SK-N-SH (cell line): Measurements from ENCODE around the gene SCAMP2. TPM values are rescaled to one million over a fixed set of nuclear protein-coding genes. Genes with fewer than 3 reads are reported as not detected.
A peak's percentile ranks its signal among the peaks of the same experiment; 100 is the strongest.

Experiments used
- CTCF ChIA-PET: fragments of 300-600, 350-600 bp; formaldehyde crosslinking; extraction: SDS; loops from one replicate; lab custom pipeline; 2021; lab: Yijun Ruan, JAX
- POLR2A ChIA-PET: fragments of 350-600 bp; sonication (Branson Sonifier 250); formaldehyde crosslinking; extraction: SDS; loops from one replicate; lab custom pipeline; 2020; ENCODE audit warnings: antibody characterized with exemption, inconsistent platforms; lab: Yijun Ruan, JAX
- DNase-seq: peaks from one replicate; pipeline ENCODE4 v3.0.0; 2012
- H2AFZ ChIP-seq: fragments of 200-600 bp; sonication (generic); 2 replicates; pipeline ENCODE4 v1.8.1; 2016; ENCODE audit warnings: antibody characterized with exemption, mild to moderate bottlenecking, low read depth
- H3F3A ChIP-seq: fragments of 200-600 bp; sonication (generic); replicated peaks from 2 replicates; pipeline ENCODE3; 2016; ENCODE audit warnings: antibody characterized with exemption, mild to moderate bottlenecking; ENCODE audit not compliant: insufficient read depth
- H3K27ac ChIP-seq, 2 experiments: fragments of 200-500 bp in 1 of 2; fragments of 200-600 bp in 1 of 2; sonication (Bioruptor generic) in 1 of 2; sonication (generic), shearing (Covaris generic) in 1 of 2; 2 replicates each; pipeline versions ENCODE4 v1.5.1 to v1.6.1; 2014 to 2016; ENCODE audit warnings: low read depth in 2 of 2, inconsistent platforms in 1 of 2, low read length in 1 of 2, mild to moderate bottlenecking in 1 of 2, mixed read lengths in 1 of 2
- H3K27me3 ChIP-seq: fragments of 200-600 bp; sonication (generic), shearing (Covaris generic); 2 replicates; pipeline ENCODE4 v1.6.1; 2016; ENCODE audit warnings: mixed run types; ENCODE audit not compliant: insufficient read depth
- H3K36me3 ChIP-seq, 2 experiments: fragments of 200-500 bp in 1 of 2; fragments of 200-600 bp in 1 of 2; sonication (Bioruptor generic) in 1 of 2; sonication (generic) in 1 of 2; replicated peaks in 1 of 2; 2 replicates each; pipeline versions ENCODE3 to v1.5.1; 2014 to 2016; ENCODE audit warnings: low read length in 1 of 2, mild to moderate bottlenecking in 1 of 2; ENCODE audit not compliant: insufficient read depth in 2 of 2, control insufficient read depth in 1 of 2
- H3K4me1 ChIP-seq, 2 experiments: fragments of 200-500 bp in 1 of 2; fragments of 200-600 bp in 1 of 2; sonication (Bioruptor generic) in 1 of 2; sonication (generic), shearing (Covaris generic) in 1 of 2; 2 replicates each; pipeline versions ENCODE4 v1.5.1 to v1.6.1; 2014 to 2016; ENCODE audit warnings: low read depth in 1 of 2, low read length in 1 of 2, mixed run types in 1 of 2; ENCODE audit not compliant: insufficient read depth in 2 of 2, control insufficient read depth in 1 of 2
- H3K4me2 ChIP-seq: fragments of 200-600 bp; sonication (generic), shearing (Covaris generic); 2 replicates; pipeline ENCODE4 v1.6.1; 2017; ENCODE audit warnings: mixed run types
- H3K4me3 ChIP-seq, 2 experiments: fragments of 200-500 bp in 1 of 2; fragments of 200-600 bp in 1 of 2; sonication (Bioruptor generic) in 1 of 2; sonication (generic), shearing (Covaris generic) in 1 of 2; 2 replicates each; pipeline versions ENCODE4 v1.5.1 to v1.8.1; 2014 to 2016; ENCODE audit warnings: low read depth in 2 of 2, inconsistent platforms in 1 of 2, low read length in 1 of 2, mild to moderate bottlenecking in 1 of 2, mixed read lengths in 1 of 2, moderate library complexity in 1 of 2
- H3K79me2 ChIP-seq: fragments of 200-600 bp; sonication (generic); 2 replicates; pipeline ENCODE4 v1.8.1; 2017; ENCODE audit warnings: mild to moderate bottlenecking; ENCODE audit not compliant: insufficient read depth
- H3K9ac ChIP-seq: fragments of 200-600 bp; sonication (generic); 2 replicates; pipeline ENCODE4 v1.6.1; 2017; ENCODE audit warnings: mixed run types
- H3K9me2 ChIP-seq: fragments of 200-600 bp; sonication (generic); 2 replicates; pipeline ENCODE4 v1.6.1; 2017; ENCODE audit warnings: mixed run types
- H3K9me3 ChIP-seq: fragments of 200-600 bp; sonication (generic); 2 replicates; pipeline ENCODE4 v1.6.1; 2017; ENCODE audit warnings: mixed run types, mild to moderate bottlenecking, moderate library complexity
- H4K20me1 ChIP-seq: fragments of 200-600 bp; sonication (generic); 2 replicates; pipeline ENCODE4 v1.6.1; 2017; ENCODE audit warnings: mild to moderate bottlenecking, mixed run types; ENCODE audit not compliant: insufficient read depth
- CHD2 ChIP-seq: fragments of 150-350 bp; IDR thresholded peaks from 2 replicates; pipeline ENCODE4 v1.6.1; 2018; ENCODE audit warnings: low read length; ENCODE audit not compliant: partially characterized antibody
- FOXJ3 ChIP-seq: sonication (generic); formaldehyde crosslinking; IDR thresholded peaks from 2 replicates; pipeline ENCODE4 v1.5.1; 2020; ENCODE audit warnings: mild to moderate bottlenecking, missing genetic modification reagents
- GATA2 ChIP-seq: sonication (generic); formaldehyde crosslinking; IDR thresholded peaks from 2 replicates; pipeline ENCODE4 v1.5.0; 2020; ENCODE audit warnings: mild to moderate bottlenecking, missing genetic modification reagents
- JUND ChIP-seq: IDR thresholded peaks from 2 replicates; pipeline ENCODE4 v1.4.0; 2012
- MEF2A ChIP-seq: IDR thresholded peaks from 2 replicates; pipeline ENCODE4 v1.4.0; 2012; ENCODE audit warnings: low read depth, borderline replicate concordance
- SIN3A ChIP-seq: IDR thresholded peaks from 2 replicates; pipeline ENCODE4 v1.6.1; 2012; ENCODE audit warnings: low read depth, mild to moderate bottlenecking, low read length, moderate library complexity, borderline replicate concordance
- SMC3 ChIP-seq: IDR thresholded peaks from 2 replicates; pipeline ENCODE4 v1.6.1; 2012; ENCODE audit warnings: low read depth, low read length, improper control_type of control experiment
- TEAD4 ChIP-seq: IDR thresholded peaks from 2 replicates; pipeline ENCODE4 v1.4.0; 2012; ENCODE audit warnings: mild to moderate bottlenecking, borderline replicate concordance; ENCODE audit not compliant: insufficient read depth
- YY1 ChIP-seq: IDR thresholded peaks from 2 replicates; pipeline ENCODE4 v1.4.0; 2012; ENCODE audit warnings: low read depth, mild to moderate bottlenecking
- WGBS: methylation state at CpG from one replicate; pipeline ENCODE4 v1.1.6; 2017; ENCODE audit warnings: low lambda C conversion rate; 5-methylcytosine and 5-hydroxymethylcytosine counted together
- polyA plus RNA-seq, 3 experiments: library from polyadenylated mRNA; depleted of rRNA; stranded (reverse); fragments of >200 nt; gene quantifications; 2 replicates each; pipeline ENCODE4 v1.2.3, GENCODE V29; 2012
- TF ChIP-seq, protein P1 (sequence below): IDR thresholded peaks from 2 replicates; pipeline ENCODE4 v1.6.1; 2012; ENCODE audit warnings: mild to moderate bottlenecking, low read depth, low read length, moderate library complexity
- TF ChIP-seq, protein P2 (sequence below): IDR thresholded peaks from 2 replicates; pipeline ENCODE4 v1.4.0; 2012; ENCODE audit warnings: low read depth, borderline replicate concordance

The SCAMP2 gene
- polyA plus RNA-seq, 1 of the 3 experiments (the other 2 are of a cell fraction) = 88.1 TPM

DNA sequence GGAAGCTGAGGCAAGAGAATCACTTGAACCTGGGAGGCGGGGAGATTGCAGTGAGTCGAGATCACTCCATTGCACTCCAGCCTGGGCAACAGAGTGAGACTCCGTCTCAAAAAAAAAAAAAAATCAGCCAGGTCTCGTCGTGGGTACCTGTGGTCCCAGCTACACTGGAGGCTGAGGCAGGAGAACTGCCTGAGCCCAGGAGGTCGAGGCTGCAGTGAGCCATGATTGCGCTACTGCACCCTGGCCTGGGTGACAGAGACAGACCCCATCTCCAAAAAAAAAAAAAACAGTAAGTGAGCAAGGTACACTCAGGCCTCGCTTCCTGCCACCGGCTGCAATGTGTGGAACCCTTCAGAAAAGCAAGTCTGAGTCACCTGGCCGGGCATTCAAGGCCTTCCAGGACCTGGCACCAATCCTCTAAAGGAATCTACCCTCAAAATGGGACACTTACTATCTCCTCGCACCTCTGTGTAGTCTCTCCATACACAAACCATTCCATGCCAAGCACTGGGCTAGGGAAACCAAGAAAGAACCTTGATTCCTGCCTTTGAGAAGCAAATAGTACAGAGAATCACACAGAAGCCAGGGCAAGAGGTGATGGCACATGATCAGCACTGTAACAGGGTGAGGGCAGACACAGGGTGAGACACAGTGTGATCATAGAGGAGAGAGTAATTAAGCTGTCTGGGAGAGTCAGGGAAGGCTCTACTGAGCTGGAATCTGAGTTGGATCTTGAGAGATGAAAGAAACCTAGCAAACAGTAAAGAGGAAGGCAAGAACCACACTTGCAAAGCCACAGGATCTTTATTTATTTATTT is 9.7 kb downstream of the SCAMP2 start:
- ChIA-PET CTCF (interaction anchor here (1.4 kb wide), 1 partner anchor 87 kb away, joined by 4 read pairs; no protein-coding TSS in a partner anchor), POLR2A (no interaction called here)
- H3K4me2 ChIP-seq = peak overlapping the region; percentile 33; the same call in 1 of the 2 replicates
- no peaks in the 10 kb centered on the region for H3K27me3 ChIP-seq
- peaks cover 5 to 8% of the 10 kb centered on the region in 2 experiments for H3K36me3 ChIP-seq
- H3K4me3 ChIP-seq = no peak overlapping the region
- peaks cover 9% of the 10 kb centered on the region for H3F3A ChIP-seq
- no peak overlapping the region for H2AFZ ChIP-seq
- H3K9ac ChIP-seq = no peak overlapping the region
- H3K79me2 ChIP-seq = peaks cover 93% of the 10 kb centered on the region
- WGBS = 78% methylated on average over 10 of the region's 11 CpGs
- peaks cover 0 to 11% of the 10 kb centered on the region in 2 experiments; a peak in 3 of 4 replicates for H3K4me1 ChIP-seq
- H3K9me3 ChIP-seq = no peaks in the 10 kb centered on the region
- H3K9me2 ChIP-seq = no peaks in the 10 kb centered on the region
- DNase-seq = no peak
- TF ChIP-seq, protein P1, sequence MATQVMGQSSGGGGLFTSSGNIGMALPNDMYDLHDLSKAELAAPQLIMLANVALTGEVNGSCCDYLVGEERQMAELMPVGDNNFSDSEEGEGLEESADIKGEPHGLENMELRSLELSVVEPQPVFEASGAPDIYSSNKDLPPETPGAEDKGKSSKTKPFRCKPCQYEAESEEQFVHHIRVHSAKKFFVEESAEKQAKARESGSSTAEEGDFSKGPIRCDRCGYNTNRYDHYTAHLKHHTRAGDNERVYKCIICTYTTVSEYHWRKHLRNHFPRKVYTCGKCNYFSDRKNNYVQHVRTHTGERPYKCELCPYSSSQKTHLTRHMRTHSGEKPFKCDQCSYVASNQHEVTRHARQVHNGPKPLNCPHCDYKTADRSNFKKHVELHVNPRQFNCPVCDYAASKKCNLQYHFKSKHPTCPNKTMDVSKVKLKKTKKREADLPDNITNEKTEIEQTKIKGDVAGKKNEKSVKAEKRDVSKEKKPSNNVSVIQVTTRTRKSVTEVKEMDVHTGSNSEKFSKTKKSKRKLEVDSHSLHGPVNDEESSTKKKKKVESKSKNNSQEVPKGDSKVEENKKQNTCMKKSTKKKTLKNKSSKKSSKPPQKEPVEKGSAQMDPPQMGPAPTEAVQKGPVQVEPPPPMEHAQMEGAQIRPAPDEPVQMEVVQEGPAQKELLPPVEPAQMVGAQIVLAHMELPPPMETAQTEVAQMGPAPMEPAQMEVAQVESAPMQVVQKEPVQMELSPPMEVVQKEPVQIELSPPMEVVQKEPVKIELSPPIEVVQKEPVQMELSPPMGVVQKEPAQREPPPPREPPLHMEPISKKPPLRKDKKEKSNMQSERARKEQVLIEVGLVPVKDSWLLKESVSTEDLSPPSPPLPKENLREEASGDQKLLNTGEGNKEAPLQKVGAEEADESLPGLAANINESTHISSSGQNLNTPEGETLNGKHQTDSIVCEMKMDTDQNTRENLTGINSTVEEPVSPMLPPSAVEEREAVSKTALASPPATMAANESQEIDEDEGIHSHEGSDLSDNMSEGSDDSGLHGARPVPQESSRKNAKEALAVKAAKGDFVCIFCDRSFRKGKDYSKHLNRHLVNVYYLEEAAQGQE = no peak
- TF ChIP-seq FOXJ3 (CRISPR knock-in tag) (no peak), TEAD4 (no peak), GATA2 (CRISPR knock-in tag) (no peak), CHD2 (no peak), SMC3 (no peak), JUND (no peak), MEF2A (no peak), YY1 (no peak), SIN3A (no peak)
- TF ChIP-seq, protein P2, sequence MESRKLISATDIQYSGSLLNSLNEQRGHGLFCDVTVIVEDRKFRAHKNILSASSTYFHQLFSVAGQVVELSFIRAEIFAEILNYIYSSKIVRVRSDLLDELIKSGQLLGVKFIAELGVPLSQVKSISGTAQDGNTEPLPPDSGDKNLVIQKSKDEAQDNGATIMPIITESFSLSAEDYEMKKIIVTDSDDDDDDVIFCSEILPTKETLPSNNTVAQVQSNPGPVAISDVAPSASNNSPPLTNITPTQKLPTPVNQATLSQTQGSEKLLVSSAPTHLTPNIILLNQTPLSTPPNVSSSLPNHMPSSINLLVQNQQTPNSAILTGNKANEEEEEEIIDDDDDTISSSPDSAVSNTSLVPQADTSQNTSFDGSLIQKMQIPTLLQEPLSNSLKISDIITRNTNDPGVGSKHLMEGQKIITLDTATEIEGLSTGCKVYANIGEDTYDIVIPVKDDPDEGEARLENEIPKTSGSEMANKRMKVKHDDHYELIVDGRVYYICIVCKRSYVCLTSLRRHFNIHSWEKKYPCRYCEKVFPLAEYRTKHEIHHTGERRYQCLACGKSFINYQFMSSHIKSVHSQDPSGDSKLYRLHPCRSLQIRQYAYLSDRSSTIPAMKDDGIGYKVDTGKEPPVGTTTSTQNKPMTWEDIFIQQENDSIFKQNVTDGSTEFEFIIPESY = no peak
- H3K27ac ChIP-seq = peak overlapping the region in 1 of 2 experiments; percentile 40; a peak in 1 of 4 replicates
- peaks cover 35% of the 10 kb centered on the region for H4K20me1 ChIP-seq
